ENCODE results near the gene R3HDM1. TPM values are rescaled to one million over a fixed set of nuclear protein-coding genes. Genes with fewer than 3 reads are reported as not detected.
A peak's percentile ranks its signal among the peaks of the same experiment; 100 is the strongest.

The R3HDM1 gene
- total and polyA plus RNA-seq, 4 donors = 5.4 to 27.8 (median 13.2) TPM

Small RNAs within 50 kb of the gene (small RNA-seq; reads per million reads assigned to genes)
- gene MIR128-1 (ENCODE audit: low replicate concordance) (19.1 reads per million, percentile 97 among the genes with 10 or more reads in this experiment), gene RNU6-512P (ENCODE audit: low replicate concordance) (not detected)

Other genes with a start within 250 kb of the R3HDM1 start
- 10 to 100 TPM in 1 of 2 donors, 1 to 10 TPM in 1; 5.1 to 14.9 TPM for gene ZRANB3, start 266 bp upstream of the R3HDM1 start, total RNA-seq
- gene ZRANB3, start 266 bp upstream of the R3HDM1 start, polyA plus RNA-seq = 1 to 10 TPM; 1.3 to 1.6 TPM
- gene UBXN4, start 210.4 kb downstream of the R3HDM1 start, total RNA-seq = 100 to 1,000 TPM in 1 of 2 donors, 10 to 100 TPM in 1; 78.4 to 121 TPM
- gene UBXN4, start 210.4 kb downstream of the R3HDM1 start, polyA plus RNA-seq = 10 to 100 TPM; 39.7 to 53.3 TPM